OCI-LY7 (cell line): ENCODE data around the gene RBM33.

Source experiments
- EZH2phosphoT487 ChIP-seq: fragments of 200-600 bp; sonication (generic); IDR thresholded peaks from 2 replicates; pipeline ENCODE4 v1.6.1; 2018; ENCODE audit warnings: low read depth, borderline replicate concordance, mild to moderate bottlenecking, mixed run types, antibody characterized with exemption, low read length, moderate library complexity, mixed read lengths
- TF ChIP-seq, protein P1 (sequence below): fragments of 200-600 bp; sonication (generic); conservative IDR thresholded peaks from 2 replicates; pipeline ENCODE4 v1.5.1; 2014; ENCODE audit warnings: mild to moderate bottlenecking, antibody characterized with exemption, low read length, moderate library complexity, mixed read lengths

DNA sequence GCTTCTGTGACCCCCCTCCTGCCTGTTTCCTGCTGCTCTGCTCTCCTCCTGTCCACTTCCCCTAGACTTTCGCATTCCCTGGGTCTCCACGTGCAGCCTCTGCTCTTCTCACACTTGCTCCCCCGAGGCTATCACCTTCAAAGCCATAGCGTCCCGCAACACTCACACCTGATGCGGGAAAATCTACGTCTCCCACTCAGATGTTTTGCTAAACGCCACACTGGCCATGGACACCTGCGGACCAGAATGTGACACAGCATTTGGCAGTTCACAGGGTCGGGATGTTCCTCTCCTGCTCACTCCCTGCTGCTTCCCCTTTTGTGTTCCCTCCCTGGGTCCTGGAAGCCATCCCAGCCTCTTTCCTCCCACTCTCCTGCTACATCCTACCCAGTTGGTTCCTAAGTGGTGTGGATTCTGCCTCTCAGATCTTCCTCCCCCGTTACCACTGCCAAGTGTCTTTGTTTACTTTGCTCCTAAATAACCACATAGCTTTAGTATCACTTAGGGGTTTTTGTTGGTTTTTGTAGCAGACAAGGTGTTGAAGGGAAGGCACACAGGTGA is 33.7 kb upstream of the RBM33 start:
- TF ChIP-seq, protein P1, sequence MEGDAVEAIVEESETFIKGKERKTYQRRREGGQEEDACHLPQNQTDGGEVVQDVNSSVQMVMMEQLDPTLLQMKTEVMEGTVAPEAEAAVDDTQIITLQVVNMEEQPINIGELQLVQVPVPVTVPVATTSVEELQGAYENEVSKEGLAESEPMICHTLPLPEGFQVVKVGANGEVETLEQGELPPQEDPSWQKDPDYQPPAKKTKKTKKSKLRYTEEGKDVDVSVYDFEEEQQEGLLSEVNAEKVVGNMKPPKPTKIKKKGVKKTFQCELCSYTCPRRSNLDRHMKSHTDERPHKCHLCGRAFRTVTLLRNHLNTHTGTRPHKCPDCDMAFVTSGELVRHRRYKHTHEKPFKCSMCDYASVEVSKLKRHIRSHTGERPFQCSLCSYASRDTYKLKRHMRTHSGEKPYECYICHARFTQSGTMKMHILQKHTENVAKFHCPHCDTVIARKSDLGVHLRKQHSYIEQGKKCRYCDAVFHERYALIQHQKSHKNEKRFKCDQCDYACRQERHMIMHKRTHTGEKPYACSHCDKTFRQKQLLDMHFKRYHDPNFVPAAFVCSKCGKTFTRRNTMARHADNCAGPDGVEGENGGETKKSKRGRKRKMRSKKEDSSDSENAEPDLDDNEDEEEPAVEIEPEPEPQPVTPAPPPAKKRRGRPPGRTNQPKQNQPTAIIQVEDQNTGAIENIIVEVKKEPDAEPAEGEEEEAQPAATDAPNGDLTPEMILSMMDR: no peak
- TF ChIP-seq EZH2phosphoT487: no peak
